ENCODE data around the gene FXYD2.

- TF ChIP-seq CTCF (IDR thresholded peaks at IDR 0.05) = no peak
- TF ChIP-seq POLR2A (IDR thresholded peaks at IDR 0.05) = no peak
Observed at GRCh38 chr11:117820516-117820915, 4.0 kb downstream of the FXYD2 start.

Data from Peyer's patch (tissue), 4 donors.